HUDEP-2 (cell line): ENCODE measurements around the gene CMTM2.
A peak's percentile ranks its signal among the peaks of the same experiment; 100 is the strongest.
"Not testable (repeated sequence)": the region's sequence is repeated elsewhere in the genome, so short reads cannot be mapped to it uniquely, and the experiment has no call there.

Experiments
- DNase-seq, 76 experiments: peaks; one replicate each; lab custom pipeline; 2025; ENCODE audit not compliant: unreplicated experiment in 76 of 76; lab: John Stamatoyannopoulos, UW

CMTM2 gene

DNA sequence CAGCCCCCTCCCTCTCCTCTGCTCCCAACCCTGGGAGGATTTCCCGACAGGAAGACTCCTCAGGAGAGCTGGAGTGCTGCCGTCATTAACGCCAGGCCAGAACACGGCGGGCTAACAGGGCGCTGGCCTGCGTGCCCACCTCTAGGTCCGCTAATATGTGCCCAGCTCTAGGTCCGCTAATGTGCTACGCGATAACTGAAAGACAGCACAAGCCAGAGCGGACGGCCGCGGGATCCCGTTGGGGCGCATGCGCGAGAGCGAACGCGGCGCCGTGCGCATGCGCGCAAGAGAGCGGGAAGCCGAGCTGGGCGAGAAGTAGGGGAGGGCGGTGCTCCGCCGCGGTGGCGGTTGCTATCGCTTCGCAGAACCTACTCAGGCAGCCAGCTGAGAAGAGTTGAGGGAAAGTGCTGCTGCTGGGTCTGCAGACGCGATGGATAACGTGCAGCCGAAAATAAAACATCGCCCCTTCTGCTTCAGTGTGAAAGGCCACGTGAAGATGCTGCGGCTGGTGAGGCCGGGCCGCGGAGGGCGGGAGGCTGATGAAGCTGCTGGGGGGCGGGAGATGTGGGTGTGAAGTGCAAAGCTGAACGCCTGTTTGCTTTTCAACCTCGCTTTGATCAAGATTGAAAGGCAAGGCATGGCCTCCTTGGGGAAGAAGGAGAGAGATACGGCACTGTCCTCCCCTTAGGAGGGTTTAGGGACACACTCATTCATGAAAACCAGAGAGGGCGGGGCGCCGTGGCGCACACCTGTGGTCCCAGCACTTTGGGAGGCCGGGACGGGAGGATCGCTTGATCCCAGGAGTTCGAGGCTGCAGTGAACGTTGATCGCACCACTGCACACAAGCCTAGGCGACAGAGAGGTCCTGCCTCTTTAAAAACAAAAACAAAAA lies 26.7 kb upstream of the CMTM2 start, which contains the start of gene CKLF:
Gene CKLF, plus strand, starts transcription at position 291 of the 892 bp plus-strand sequence. Its CDS starts 140 bp downstream, at position 431.
- DNase-seq: peak in 73 of 76 experiments; percentile 22 to 92 (median 80)

- no peak for DNase-seq
These were observed 26.0 kb upstream of the CMTM2 start for GRCh38 chr16:66553223-66553622.

DNA sequence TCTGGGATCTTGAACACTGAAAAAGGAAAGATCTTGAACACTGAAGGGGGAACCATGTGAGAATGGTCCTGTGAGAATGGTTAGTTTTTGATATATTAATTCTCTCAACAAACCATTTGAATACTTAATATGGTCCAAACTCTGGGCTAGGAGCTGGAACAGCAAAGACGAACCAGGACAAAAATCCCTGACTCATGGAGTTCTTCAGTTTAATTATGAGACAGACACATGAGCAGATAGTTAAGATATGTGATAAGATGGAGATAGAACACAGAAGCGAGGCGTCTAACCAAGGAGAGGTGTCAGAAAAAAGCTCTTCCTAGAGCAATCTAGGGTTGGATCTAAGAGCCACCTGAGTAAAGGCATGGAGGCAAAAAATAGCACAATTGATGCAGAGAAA lies 25.2 kb upstream of the CMTM2 start:
- DNase-seq: no peak

DNA sequence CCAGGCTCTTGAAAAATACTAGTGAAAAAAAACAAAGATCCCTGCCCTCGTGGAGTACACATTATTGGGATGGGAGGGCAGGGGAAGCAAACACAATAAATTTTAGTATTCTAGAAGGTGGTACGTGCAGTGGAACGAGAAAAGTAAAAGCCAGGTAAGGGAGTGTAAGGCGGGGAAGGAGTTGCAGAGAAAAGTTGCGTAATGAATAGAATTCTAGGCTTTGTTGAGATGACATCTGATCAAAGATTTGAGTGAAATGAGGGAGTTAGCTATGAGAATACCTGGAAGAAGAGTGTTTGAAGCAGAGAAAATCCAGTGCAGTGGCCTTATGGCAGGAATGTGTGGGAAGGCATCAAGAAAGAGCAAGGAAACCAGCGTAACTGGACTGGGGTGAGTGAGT lies 24.8 kb upstream of the CMTM2 start:
- DNase-seq: no peak

DNA sequence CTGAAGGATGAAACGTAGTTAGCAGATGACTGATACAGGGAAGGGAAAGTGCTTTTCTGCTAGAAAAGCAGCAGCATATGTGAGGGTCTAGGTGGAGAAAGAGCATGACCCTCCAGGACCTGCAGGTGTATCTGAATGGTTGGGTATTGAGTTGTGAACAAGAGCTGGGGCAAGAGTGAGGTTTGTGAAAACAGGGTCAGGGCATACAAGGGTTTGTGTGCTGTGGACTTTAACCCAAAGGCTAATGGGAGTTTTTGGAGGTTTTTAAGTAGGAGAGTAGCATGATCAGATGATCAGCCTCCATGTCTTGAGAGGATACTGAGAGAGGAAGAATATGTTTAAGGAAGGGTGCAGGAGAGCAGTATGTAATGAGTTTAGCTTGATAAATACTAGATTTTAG lies 19.2 kb upstream of the CMTM2 start:
- DNase-seq: no peak

GRCh38 chr16:66561381-66562080 lies 17.7 kb upstream of the CMTM2 start:
- no peak for DNase-seq

- DNase-seq: no peak
These were observed 16.9 kb upstream of the CMTM2 start for GRCh38 chr16:66562409-66562808.

DNA sequence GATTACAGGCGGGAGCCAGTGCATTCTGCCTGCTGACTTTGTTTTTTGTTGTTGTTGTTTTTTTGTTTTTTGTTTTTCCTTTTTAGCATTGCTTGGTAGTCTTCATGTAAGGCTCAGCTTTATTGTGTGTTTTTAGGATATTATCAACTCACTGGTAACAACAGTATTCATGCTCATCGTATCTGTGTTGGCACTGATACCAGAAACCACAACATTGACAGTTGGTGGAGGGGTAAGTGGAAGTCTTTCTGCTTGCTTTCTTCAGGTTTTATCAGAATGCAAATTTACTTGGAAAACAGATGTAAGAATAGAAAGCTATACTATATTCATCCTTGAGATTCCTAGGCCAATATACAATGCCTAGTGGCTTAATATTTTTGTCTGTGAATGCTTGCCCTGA lies 16.3 kb upstream of the CMTM2 start:
- peak in 28 of 76 experiments; percentile 7 to 69 (median 32) for DNase-seq

DNA sequence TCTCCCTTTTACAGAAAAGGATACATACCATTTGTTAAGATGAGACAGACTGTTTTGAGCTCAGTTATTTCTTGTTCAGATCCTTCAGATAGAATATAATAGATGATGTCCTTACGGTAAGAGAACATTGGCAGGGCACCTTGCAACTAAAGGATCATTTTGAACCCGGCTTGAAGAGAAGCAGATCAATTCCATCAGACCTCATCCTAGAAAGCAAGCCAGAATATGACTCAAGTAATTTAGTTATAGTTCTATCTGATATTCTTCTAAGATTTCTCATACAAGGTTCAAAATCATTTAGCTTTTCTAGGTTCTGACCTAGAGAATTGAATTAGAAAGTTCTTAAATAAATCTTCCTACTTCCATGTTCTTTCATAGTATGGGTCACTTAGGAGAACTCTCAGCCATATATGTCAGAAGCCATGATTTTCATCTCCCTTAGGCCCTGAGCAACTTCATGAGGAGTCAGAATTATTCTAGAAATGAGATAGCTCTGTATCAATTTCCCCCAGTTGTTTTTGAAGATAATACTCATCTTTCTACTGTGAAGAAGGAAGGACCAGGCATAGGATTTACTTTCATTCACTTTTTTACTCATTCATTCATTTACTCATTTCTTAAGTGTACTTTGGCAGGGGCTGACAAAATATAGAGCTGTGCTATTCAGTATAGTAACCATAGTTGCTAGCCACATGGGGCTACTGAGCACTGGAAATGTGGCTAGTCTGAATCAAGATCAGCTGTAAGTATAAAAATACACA lies 15.5 kb upstream of the CMTM2 start:
- DNase-seq: no peak

DNA sequence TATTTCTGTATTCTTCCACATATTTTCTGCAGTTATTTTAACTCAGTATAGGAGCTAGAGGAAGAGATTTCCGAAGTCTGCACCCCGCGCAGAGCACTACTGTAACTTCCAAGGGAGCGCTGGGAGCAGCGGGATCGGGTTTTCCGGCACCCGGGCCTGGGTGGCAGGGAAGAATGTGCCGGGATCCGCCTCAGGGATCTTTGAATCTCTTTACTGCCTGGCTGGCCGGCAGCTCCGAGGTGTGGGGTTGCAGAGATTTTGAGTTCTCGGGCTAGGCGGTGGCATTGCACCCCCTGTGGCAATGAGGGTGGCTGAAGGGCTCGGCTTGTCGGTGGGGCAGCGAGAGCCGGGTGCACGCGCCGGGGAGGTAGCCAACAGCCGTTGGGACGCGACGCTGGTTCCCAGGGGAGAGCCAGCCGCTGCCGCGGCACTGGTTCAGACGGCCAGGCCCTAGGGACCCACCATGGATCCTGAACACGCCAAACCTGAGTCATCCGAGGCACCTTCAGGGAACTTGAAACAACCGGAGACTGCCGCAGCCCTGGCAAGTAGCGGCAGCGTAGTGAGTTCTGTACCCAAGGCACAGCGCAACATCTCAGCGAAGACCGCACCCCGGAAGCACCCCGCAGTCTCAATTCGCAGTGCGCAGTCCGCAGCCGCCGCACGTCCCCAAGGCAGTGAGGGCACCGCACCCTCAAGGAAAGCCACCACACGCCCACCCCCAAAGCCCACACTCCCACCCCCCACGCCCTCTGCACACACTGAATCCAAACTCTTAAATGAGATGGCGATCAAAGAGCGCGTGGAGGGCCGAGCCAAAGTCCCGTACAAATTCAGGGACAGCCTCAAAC lies 13.0 kb upstream of the CMTM2 start, which contains the start of gene CMTM1:
Gene CMTM1, plus strand, starts transcription at position 389 of the 851 bp plus-strand sequence. Its CDS starts 75 bp downstream, at position 464.
- no peak for DNase-seq

- DNase-seq: not testable (repeated sequence)
These were observed 12.0 kb upstream of the CMTM2 start for GRCh38 chr16:66567270-66567669.

- no peak for DNase-seq
These were observed 10.9 kb upstream of the CMTM2 start for GRCh38 chr16:66568355-66568754.

DNA sequence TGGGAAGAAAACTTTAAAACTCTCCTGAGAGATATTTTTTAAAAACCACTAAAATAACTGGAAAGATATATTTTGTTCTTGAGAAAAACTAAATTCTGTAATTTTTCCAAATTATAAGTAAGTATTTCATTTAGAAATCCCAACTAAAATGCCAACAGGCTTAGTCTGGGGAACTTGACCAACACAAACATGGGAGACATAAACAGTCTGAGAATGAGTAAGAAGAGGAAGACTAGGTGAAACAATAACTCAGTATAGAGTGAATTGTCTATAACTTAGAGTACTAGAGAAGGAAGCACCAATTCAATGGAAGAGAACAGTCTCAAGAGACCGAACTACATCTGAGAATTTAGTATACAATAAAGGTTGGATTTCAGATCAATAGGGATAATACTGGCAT lies 10.1 kb upstream of the CMTM2 start:
- no peak for DNase-seq

DNA sequence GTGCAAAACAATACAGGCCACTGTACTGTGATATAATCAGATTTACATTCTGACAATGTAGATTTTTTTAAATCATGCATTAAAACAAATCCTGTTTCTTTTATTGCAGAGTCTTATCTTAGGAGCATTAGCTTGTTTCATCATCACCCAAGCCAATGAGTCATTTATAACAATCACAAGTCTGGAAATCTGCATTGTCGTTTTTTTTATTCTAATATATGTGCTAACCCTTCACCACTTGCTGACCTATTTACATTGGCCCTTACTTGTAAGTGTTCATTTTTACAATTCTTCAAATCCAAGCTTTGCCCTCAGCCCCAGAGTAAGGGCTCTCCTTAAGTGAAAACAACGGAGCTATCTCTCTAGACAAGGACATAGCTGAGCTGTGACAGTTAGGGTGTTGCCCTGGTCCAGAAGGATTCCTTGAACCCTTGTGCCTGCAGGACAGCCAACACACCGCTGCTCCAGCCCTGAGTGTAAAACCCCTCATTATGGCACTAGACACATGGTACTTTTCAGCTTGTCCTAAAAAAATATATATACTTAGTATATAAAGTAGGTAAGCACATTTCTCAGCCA lies 9.3 kb upstream of the CMTM2 start:
- peak in 8 of 76 experiments; percentile 14 to 46 (median 22) for DNase-seq

GRCh38 chr16:66572356-66572755 lies 6.9 kb upstream of the CMTM2 start:
- DNase-seq: peak in 10 of 76 experiments; percentile 10 to 23 (median 18)

GRCh38 chr16:66574081-66574480 lies 5.2 kb upstream of the CMTM2 start:
- DNase-seq: no peak

DNA sequence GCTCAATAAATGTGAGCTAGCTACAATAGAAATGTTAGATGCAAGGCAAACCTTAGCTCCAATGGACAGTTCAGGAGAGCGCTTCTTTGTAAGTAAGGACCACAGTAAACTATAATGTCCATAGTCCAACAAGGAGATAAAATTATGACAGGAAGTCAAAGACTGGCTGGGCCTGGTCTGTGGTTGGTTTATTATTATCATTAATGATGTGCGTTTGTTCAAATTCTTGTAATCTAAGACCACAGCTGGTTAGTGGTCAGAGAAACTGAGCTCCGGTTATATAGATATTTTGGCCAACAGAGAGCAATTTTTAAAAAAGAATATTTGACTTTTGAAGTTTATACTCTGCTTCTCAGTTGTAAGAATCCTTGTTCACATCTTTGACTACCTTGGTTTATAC lies 4.7 kb upstream of the CMTM2 start:
- no peak for DNase-seq

- peak in 7 of 76 experiments; percentile 12 to 55 (median 35) for DNase-seq
These were observed 4.2 kb upstream of the CMTM2 start for GRCh38 chr16:66575060-66575459.

DNA sequence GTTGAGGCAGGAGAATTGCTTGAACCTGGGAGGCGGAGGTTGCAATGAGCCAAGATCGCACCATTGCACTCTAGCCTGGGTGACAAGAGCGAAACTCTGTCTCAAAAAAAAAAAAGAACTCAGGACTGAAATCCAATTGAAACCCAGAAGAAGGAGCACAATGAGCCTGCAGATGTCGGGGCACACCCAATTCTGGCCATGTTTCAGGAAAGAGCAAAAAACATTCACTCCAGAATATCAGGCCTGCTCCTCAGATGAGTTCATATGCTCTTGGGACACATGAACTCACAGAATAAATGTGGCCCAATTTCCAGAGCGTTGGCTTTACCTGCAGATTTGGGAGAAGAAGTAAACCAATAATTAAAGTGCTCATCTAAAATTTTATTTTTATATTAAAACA lies 3.0 kb upstream of the CMTM2 start:
- peak in 2 of 76 experiments; percentile 6 to 12 for DNase-seq
